GM15510 (cell line): ENCODE results near the gene PACSIN3.

Experiments used
- POLR2A ChIP-seq: IDR thresholded peaks from 3 replicates; pipeline ENCODE4 v1.6.1; 2011; ENCODE audit warnings: borderline replicate concordance; ENCODE audit not compliant: insufficient read length; ENCODE audit errors: extremely low read depth

PACSIN3 gene

DNA sequence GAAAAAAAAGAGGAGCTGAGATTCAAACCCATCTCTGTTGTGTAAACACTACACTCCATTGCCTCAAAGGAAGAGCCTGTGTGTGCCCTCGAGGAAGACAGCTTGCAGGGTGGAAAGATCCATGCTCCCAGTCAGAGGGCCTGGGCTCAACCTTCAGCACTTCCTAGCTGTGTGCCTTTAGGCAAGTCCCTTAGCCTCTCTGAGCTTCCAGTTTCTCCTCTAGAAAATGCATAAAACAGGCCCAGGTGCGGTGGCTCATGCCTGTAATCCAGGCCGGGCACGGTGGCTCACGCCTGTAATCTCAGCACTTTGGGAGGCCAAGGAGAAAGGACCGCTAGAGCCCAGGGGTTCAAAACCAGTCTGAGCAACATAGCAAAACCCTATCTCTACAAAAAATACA, 5.0 kb downstream of the PACSIN3 start:
- no peak for TF ChIP-seq POLR2A

DNA sequence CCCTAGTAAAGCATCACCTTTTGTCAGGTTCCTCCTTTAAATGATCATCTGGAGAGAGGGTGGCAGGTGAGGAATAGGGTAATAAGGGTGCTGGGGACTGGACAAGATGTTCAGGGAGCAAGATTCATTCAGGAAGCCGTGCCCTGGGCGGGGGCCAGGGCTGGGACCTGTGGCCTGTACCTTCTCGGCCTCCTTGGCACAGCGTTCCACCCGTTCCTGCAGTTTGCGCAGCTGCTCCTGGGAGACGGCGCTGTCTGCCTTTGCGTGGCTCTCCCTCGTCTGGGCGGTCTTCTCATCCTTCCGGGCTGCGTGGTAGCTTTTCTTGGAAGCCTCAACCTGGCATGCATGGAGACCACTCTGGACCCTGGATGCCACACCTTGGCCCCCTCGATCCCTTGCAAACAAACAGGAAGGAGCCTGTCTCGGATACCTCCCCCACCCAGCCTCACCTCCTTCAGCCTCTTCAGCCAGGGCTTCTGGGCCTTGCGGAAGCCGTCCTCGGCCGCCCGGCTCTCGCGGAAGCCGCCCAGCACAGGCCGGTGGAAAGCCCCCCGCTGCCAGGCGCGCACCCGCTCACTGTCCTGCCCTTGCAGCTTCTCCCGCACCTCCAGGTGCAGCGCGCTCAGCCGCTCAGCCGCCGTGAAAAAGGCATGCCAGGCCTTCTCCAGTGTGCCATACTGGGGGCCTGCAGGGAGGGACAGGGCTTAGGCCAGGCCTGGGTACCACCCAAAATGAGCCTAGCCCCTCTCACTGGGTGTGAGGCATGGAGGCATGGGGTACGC, 6.0 kb downstream of the PACSIN3 start:
- TF ChIP-seq POLR2A = no peak

DNA sequence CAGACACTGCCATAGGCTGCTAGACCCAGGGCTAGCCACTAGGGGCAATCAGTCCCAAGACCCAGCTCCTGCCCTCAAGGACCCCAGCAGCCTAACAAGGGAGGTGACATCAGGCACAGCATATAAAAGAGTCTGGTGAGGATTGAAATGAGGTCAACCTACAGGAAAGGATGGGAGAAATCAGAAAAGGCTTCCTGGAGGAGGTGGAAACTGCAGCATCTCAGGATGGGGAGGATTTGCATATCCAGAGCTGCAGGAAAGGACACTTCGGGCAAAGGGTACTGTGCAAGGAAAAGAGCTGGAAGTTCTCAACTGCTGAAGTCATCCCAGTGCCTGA, 6.6 kb downstream of the PACSIN3 start:
- no peak for TF ChIP-seq POLR2A

DNA sequence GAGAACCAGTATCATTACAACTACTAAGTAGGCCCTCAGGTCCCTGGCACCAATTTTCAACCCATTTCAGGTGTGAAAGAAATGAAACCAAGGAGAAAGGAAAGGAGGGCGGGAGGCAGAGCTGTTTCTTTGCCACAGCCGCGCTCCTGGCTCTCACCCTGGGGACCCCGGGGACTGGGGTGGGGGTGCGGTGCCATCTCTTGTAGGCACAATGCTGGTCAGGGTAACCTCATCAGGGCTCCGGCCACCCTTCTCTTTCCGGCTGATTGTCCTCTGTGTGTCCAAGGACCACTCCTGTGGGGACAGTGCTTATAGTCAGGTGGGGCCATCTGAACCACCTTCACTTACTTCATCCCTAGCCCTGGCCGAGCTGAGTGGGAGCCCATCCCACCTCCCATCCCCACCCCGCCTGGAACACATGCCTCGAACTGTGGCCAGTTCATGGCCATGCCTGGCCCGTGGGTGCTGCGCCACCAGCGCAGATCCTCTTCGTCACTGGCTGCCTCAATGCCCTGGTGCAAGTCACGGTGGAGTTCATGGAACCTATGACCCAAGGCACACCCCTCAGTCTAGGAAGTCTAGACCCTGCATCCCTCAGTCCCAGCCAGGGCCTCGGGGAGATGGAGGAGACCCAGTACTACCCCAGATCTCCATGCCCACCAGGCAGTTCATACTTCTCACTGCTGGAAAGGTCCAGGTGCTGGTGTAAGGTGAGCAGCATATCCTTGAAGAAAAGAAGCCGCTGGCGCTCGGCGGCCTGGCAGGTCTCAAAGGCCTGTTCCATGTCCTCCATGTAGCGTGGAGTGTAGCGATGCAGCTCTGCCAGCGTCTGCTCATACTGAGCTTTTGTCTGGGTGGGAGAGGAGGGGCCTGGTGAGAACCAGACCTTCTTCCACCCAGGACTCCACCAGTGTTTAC, 7.2 kb downstream of the PACSIN3 start:
- TF ChIP-seq POLR2A = no peak

DNA sequence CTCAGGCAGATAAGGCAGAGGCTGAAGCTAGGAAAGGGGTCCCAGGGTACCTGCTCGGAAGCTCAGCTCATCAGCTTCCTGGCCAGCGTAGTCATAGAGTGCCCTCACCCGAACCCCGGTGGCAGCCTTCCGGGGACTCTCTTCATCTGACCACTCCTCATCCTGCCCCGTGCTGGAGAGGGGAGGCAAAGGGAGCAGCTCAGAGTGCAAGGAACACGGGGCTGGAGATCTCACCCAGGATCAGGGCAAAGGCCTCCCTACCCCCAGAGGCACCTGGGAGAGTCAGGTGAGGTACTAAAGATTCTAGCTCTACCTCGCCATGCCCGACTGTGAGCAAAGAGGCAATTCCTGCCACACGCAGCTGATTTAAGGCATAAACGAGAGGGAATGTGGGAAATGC, 7.9 kb downstream of the PACSIN3 start:
- TF ChIP-seq POLR2A = no peak

DNA sequence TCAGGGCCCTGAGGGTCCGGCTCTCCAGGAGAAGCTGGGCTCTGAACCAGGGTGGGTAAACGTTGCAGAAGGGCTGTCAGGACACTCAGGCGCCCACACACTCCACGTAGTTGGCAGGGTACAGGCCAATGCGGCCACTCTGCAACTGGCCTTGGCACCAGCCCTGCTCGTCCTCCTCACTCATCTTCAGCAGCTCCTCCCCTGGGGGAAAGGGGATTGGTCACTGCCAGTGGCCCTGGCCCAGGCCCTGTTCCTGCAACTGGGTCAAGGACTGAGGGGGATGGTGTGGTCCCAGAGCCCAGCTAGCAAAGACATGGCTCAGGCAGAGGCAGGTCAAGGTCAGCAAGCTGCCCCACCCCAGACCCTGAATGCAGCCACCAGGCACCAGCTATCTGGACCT, 8.4 kb downstream of the PACSIN3 start:
- no peak for TF ChIP-seq POLR2A

DNA sequence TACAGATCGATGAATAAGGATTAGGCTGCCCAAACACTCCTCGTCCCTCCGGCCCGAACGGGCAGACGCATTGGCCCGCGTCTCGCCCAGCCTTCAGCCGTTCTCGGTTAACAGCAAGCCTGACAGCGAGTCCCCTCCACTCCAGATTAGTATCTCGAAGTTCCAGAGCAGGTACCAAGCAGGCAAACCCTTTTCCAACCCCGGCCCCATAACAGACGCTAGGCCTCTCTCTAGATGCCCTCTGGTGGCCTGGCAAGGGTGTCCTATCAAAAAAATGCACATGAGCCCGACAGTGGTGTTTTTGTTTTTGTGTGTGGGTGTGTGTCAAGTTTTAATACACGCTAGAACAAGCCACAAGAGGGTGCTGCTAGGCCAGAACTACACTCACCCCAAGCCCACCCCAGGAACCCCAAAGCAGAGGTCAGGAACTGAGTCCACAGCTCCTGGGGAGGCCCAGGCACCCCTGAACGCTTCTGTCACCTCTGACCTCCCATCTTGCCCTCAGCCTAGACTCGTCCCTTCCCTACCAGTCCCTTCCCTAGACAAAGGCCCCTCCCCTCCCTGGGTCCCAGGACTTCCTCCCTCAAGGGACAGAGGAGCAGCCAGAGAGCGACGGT, 8.9 kb downstream of the PACSIN3 start:
- no peak for TF ChIP-seq POLR2A

DNA sequence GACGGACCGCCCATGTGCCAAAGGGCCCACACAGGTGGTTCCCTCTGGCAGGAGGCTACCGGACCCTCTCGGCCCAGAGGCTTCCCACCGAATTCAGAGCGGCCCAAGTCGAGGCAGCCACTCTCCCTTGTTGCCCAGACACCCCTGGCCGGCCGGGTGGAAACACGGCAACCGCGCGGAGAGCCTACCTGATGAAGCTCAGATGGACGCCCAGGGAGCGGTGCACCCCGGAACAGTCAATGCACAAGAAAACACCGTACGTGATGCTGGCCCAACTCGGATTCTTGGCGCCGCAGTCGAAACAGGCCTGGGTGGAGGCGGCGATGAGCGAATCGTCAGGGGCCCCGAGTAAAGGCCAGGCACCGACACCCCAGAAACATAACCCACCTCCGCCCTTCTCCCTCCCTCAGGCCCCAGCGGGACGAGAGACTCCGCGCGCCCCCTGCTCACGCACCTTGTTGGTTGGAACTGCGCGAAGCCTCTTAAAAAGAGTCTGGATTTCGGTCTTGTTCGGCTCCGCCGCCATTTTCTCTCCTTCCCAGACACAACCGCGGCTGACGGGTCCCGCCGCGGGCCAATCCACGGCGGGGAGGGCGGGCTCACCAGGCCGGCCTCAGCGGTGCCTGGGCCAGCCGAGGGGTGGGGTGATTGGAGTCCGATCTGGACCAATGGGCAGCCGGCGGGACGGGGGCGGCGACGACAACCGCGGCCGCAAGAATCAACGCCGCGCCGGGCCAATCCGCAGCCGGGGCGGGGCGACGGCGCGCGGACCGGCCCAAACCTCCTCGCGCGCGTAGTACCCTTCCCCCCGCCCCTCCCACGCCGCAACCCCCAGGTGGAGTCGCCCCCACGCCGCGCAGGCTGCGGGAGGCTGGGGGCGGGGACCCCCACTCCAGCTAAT, 9.7 kb downstream of the PACSIN3 start, which contains the start of gene ARFGAP2:
TSS of gene ARFGAP2 (minus strand) at position 552 of the 901 bp plus-strand sequence. CDS start at position 526, 26 bp downstream.
- TF ChIP-seq POLR2A = peak; percentile 55

DNA sequence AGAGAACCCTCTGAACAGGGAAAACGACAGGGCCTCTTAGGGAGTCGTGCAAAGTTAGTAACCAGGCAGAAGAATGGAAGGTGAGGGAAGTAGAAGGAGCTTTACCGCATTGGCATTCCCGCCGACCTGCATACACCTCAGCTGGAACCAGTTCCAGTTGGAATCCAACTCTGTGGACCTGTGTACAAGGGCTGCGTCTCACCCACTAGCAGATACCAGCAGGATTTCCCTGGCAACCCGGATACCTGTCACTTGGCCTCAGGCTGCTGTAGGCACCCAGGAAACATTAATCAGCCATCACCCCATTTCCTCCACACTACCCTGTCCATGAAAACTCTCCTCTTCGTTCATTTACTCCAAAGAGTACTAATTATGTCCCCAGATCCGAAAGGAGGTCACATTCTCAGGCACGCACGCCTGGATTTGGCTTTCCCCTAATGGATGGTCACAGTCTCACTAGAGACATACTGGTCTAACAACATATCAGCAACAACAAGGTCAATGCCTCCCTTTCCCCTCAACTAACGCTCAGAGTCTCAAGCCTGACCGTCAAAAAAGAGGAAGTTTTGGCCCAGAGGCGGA, 10.4 kb downstream of the PACSIN3 start:
- TF ChIP-seq POLR2A = no peak

DNA sequence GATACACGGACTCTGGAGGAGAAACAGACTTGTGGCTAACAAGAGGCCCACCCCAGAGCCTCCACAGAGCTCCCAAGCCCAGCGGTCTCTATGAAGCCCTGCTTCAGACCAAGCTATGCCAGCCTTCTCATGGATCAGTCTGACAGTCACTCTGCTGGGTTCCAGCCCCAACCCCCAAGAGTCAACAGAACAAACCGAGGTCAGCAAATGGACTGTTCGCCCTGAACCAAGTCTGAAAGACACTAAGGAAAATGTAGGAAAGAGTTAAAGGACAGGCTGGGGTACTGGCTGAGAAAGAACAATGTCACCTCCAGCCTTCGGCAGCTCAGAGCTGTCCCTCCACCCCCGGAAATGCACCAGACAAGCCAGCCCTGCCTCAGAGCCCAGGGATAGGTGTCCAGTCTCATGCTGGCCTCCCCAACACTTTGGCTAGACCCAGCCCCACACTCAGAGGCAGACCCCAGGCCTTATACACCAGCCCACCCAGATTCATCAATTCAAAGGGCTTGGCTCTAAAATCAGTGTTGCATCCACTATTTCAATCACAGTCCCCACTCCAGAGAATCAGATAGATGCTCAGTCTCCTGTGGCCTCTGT, 13.4 kb downstream of the PACSIN3 start:
- no peak for TF ChIP-seq POLR2A

DNA sequence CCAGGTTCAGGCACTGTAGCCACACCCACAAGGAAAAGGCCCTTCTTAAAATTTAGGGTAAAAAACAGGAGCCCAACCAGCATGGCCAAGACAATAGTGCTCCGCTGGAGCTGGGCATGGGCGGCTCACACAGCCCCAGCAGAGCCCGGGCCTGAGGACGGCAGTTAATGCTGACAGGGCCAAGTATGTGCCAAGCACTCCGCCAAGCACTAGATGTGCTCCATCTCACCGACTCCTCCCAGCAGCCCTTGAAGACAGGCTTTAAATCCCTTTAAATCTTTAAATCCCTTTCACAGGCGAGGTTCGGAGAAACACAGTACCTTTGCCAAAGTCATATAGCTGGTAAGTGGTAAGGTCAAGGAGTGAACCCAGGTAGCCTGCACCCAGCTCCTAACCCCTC, 14.4 kb downstream of the PACSIN3 start:
- no peak for TF ChIP-seq POLR2A

DNA sequence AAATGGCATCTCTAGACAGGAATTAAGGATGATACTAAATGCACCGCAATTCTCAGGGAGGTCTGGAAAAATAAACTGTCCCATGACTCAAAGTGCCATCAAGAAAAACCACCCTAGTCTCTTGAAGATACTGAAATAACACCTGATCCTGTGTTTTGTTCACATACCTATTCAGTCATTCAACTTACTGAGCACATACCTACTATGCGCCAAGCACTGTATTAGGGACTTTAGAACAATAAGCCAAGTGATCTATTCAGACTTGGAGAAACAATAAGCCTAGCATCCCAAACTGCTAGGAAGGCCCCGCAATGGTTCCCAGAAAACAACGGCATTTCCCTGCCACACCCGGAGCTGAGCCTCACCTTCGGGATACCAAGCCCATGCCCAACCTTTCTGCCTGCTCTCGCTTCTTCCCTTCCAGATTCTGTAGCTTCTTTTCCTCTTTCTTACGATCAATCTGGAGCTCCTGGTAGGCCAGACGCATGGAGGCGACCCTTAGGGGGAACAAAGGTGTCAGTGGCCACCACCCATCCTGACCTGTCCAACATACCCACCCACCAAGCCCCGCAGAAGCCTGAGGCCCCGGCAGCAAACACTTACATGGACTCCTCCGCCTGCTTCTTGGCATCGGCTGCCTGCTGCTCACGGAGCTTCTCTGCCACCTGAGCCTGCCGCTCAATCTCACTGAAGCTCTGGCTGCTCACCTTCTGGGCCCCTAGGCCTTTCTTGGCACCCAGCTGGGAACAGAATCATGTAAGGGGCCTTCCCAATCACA, 15.0 kb downstream of the PACSIN3 start:
- TF ChIP-seq POLR2A = no peak

DNA sequence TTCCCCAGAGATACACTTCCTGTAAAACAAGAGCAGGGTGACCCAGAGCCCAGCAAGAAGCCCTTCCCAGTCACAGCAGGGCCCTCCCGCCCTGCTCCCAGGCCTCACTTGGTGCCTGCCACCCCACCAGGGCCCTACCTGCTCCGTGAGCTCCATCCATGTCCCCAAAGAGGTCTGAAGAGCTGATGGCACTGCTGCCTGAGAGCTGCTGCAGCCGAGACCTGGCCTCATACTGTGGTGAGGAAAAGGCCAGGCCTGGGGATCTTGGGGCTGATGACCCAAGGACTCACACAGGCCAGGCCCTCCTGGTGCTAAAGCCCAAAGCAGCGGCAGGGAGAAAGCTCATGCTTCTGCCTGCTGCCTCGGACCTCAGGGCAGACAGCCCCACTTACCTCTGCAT, 19.9 kb downstream of the PACSIN3 start:
- TF ChIP-seq POLR2A = no peak
